HepG2 (cell line): ENCODE results near the gene MPC1. TPM values are rescaled to one million over a fixed set of nuclear protein-coding genes. Genes with fewer than 3 reads are reported as not detected.

ENCODE experiments used
- CENPT ChIP-seq: sonication (generic); formaldehyde crosslinking; IDR thresholded peaks from 2 replicates; pipeline ENCODE4 v1.8.0; 2022; ENCODE audit warnings: low read depth, mild to moderate bottlenecking, moderate library complexity, missing genetic modification reagents
- CERS6 ChIP-seq: sonication (generic); formaldehyde crosslinking; IDR thresholded peaks from 2 replicates; pipeline ENCODE4 v1.5.0; 2020; ENCODE audit warnings: missing genetic modification reagents
- FOXA1 ChIP-seq, 2 experiments: fragments of 450-650 bp in 1 of 2; sonication (generic) in 1 of 2; formaldehyde crosslinking in 1 of 2; IDR thresholded peaks; 2 replicates each; pipeline versions ENCODE4 v1.4.0 to v1.6.1; 2016 to 2020; ENCODE audit warnings: missing genetic modification reagents in 1 of 2
- FOXP1 ChIP-seq, 2 experiments: fragments of 450-650 bp in 1 of 2; IDR thresholded peaks; 2 replicates each; pipeline ENCODE4 v1.6.1; 2017 to 2018; ENCODE audit warnings: antibody characterized with exemption in 1 of 2
- GFI1 ChIP-seq: sonication (generic); formaldehyde crosslinking; IDR thresholded peaks from 2 replicates; pipeline ENCODE4 v1.5.0; 2020; ENCODE audit warnings: missing genetic modification reagents, mild to moderate bottlenecking, borderline replicate concordance
- GTF3A ChIP-seq: sonication (generic); formaldehyde crosslinking; conservative IDR thresholded peaks from 2 replicates; pipeline ENCODE4 v1.4.0; 2020; ENCODE audit warnings: mild to moderate bottlenecking, missing genetic modification reagents
- HNF4A ChIP-seq: sonication (generic); formaldehyde crosslinking; IDR thresholded peaks from 2 replicates; pipeline ENCODE4 v1.4.0; 2020; ENCODE audit warnings: missing genetic modification reagents
- KMT2B ChIP-seq: IDR thresholded peaks from 2 replicates; pipeline ENCODE4 v1.6.1; 2016; ENCODE audit warnings: missing genetic modification reagents, missing compliant biosample characterization
- NKX3-1 ChIP-seq: sonication (generic); formaldehyde crosslinking; IDR thresholded peaks from 2 replicates; pipeline ENCODE4 v1.5.0; 2020; ENCODE audit warnings: missing genetic modification reagents
- NR3C1 ChIP-seq: sonication (generic); formaldehyde crosslinking; IDR thresholded peaks from 2 replicates; pipeline ENCODE4 v1.4.0; 2020; ENCODE audit warnings: missing genetic modification reagents
- SCMH1 ChIP-seq: sonication (generic); formaldehyde crosslinking; IDR thresholded peaks from 2 replicates; pipeline ENCODE4 v1.9.0; 2021; ENCODE audit warnings: missing genetic modification reagents, mild to moderate bottlenecking, borderline replicate concordance
- SMAD9 ChIP-seq: sonication (generic); formaldehyde crosslinking; IDR thresholded peaks from 2 replicates; pipeline ENCODE4 v1.5.1; 2020; ENCODE audit warnings: mild to moderate bottlenecking, missing genetic modification reagents
- SP140L ChIP-seq: sonication (generic); formaldehyde crosslinking; IDR thresholded peaks from 2 replicates; pipeline ENCODE4 v1.4.0; 2020; ENCODE audit warnings: missing genetic modification reagents, borderline replicate concordance
- SP5 ChIP-seq: IDR thresholded peaks from 2 replicates; pipeline ENCODE4 v1.6.1; 2016; ENCODE audit warnings: low read depth, borderline replicate concordance
- THYN1 ChIP-seq: sonication (generic); formaldehyde crosslinking; IDR thresholded peaks from 2 replicates; pipeline ENCODE4 v1.8.1; 2023; ENCODE audit warnings: low read depth, mild to moderate bottlenecking, moderate library complexity, missing genetic modification reagents, borderline replicate concordance
- ZBTB20 ChIP-seq: sonication (generic); formaldehyde crosslinking; IDR thresholded peaks from 2 replicates; pipeline ENCODE4 v1.8.1; 2023; ENCODE audit warnings: missing genetic modification reagents, low read depth, mild to moderate bottlenecking, borderline replicate concordance
- ZKSCAN8 ChIP-seq: IDR thresholded peaks from 2 replicates; pipeline ENCODE4 v1.6.1; 2016; ENCODE audit warnings: borderline replicate concordance, missing genetic modification reagents, missing compliant biosample characterization
- ZMAT3 ChIP-seq: sonication (generic); formaldehyde crosslinking; conservative IDR thresholded peaks from 2 replicates; pipeline ENCODE4 v1.7.0; 2021; ENCODE audit warnings: missing genetic modification reagents
- ZNF124 ChIP-seq: sonication (generic); formaldehyde crosslinking; IDR thresholded peaks from 2 replicates; pipeline ENCODE4 v1.4.0; 2020; ENCODE audit warnings: missing genetic modification reagents
- ZNF510 ChIP-seq: sonication (generic); formaldehyde crosslinking; IDR thresholded peaks from 2 replicates; pipeline ENCODE4 v1.4.0; 2020; ENCODE audit warnings: low read depth, mild to moderate bottlenecking, missing genetic modification reagents
- ZNF546 ChIP-seq: sonication (generic); formaldehyde crosslinking; conservative IDR thresholded peaks from 2 replicates; pipeline ENCODE4 v1.8.1; 2023; ENCODE audit warnings: mild to moderate bottlenecking, missing genetic modification reagents
- ZNF720 ChIP-seq: sonication (generic); formaldehyde crosslinking; IDR thresholded peaks from 2 replicates; pipeline ENCODE4 v1.4.0; 2020; ENCODE audit warnings: missing genetic modification reagents
- ZNF891 ChIP-seq: sonication (generic); formaldehyde crosslinking; IDR thresholded peaks from 2 replicates; pipeline ENCODE4 v1.5.0; 2020; ENCODE audit warnings: mild to moderate bottlenecking, missing genetic modification reagents
- polyA plus RNA-seq, 8 experiments: library from polyadenylated mRNA; depleted of rRNA in 3 of 8; stranded (reverse) in 7 of 8; unstranded in 1 of 8; fragments of >200 nt; fragmentation: Illumina TruSeq in 4 of 8; extraction: Trizol in 4 of 8; gene quantifications; 2 replicates each; pipeline versions ENCODE4 v1.2.1 to v1.2.3, GENCODE V29; 2011 to 2016; ENCODE audit warnings: low read depth in 4 of 8, missing spikeins in 1 of 8, mixed read lengths in 1 of 8; ENCODE audit not compliant: insufficient read depth in 1 of 8
- total RNA-seq, 5 experiments: library from RNA; depleted of rRNA; stranded (reverse); fragments of >200 nt; fragmentation: Illumina TruSeq; extraction: Trizol; gene quantifications; 2 replicates each; pipeline ENCODE4 v1.2.3, GENCODE V29; 2016; ENCODE audit warnings: low read depth in 1 of 5
- TF ChIP-seq, protein P1 (sequence below): IDR thresholded peaks from 2 replicates; pipeline ENCODE4 v1.6.1; 2012; ENCODE audit warnings: low read depth, low read length, improper control_type of control experiment
- TF ChIP-seq, protein P2 (sequence below): IDR thresholded peaks from 2 replicates; pipeline ENCODE4 v1.6.1; 2018; ENCODE audit warnings: missing genetic modification reagents
- TF ChIP-seq, protein P3 (sequence below): sonication (generic); formaldehyde crosslinking; conservative IDR thresholded peaks from 2 replicates; pipeline ENCODE4 v1.8.0; 2022; ENCODE audit warnings: low read depth, missing genetic modification reagents

Gene MPC1
- total and polyA plus RNA-seq, 2 of the 13 experiments (the other 11 are each of a cell fraction or from before 2014, with no cell fraction given) = 189 to 214 TPM

DNA sequence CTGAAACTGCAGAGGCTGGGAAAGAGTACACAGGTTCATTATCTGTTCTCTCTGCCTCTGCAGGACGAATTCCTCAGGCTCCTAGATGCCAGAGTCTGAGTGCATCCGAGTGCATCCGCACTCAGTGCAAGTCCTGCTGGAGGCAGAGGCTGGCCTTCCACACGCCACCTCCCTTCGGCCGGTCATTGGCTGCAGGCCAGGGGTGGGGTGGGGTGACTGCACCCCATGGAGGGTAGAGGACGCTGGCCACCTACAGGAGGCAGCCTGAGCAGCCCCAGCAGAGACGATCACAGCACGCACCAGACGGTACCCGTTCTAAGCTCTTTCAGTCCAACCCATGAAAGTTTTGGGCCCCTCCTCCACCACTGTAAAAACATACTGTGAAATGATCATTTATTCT lies 52.1 kb downstream of the MPC1 start (continued):
- TF ChIP-seq ZMAT3 (CRISPR knock-in tag) (no peak), GTF3A (CRISPR knock-in tag) (no peak), ZKSCAN8 (CRISPR knock-in tag) (peak; percentile 63; the same call in 1 of the 2 replicates), ZNF720 (no peak), SP140L (no peak), ZBTB20 (CRISPR knock-in tag) (peak; percentile 46; the same call in 1 of the 2 replicates), ZNF891 (CRISPR knock-in tag) (peak; percentile 88), FOXP1 (IDR thresholded peaks at IDR 0.05) (no peak), FOXP1 (CRISPR knock-in tag; IDR thresholded peaks at IDR 0.05) (no peak), NR3C1 (CRISPR knock-in tag) (no peak), CERS6 (CRISPR knock-in tag) (no peak), SCMH1 (CRISPR knock-in tag) (no peak), SMAD9 (CRISPR knock-in tag) (no peak), CENPT (CRISPR knock-in tag) (no peak), THYN1 (no peak), ZNF124 (CRISPR knock-in tag) (no peak), ZNF546 (CRISPR knock-in tag) (no peak), KMT2B (CRISPR knock-in tag) (peak; percentile 41; the same call in 1 of the 2 replicates), FOXA1 (IDR thresholded peaks at IDR 0.05) (no peak), FOXA1 (CRISPR knock-in tag; IDR thresholded peaks at IDR 0.05) (peak; percentile 46), SP5 (no peak), ZNF510 (CRISPR knock-in tag) (no peak), NKX3-1 (CRISPR knock-in tag) (no peak), GFI1 (CRISPR knock-in tag) (no peak), HNF4A (CRISPR knock-in tag) (no peak; the same call in 1 of the 2 replicates)
- TF ChIP-seq, protein P1, sequence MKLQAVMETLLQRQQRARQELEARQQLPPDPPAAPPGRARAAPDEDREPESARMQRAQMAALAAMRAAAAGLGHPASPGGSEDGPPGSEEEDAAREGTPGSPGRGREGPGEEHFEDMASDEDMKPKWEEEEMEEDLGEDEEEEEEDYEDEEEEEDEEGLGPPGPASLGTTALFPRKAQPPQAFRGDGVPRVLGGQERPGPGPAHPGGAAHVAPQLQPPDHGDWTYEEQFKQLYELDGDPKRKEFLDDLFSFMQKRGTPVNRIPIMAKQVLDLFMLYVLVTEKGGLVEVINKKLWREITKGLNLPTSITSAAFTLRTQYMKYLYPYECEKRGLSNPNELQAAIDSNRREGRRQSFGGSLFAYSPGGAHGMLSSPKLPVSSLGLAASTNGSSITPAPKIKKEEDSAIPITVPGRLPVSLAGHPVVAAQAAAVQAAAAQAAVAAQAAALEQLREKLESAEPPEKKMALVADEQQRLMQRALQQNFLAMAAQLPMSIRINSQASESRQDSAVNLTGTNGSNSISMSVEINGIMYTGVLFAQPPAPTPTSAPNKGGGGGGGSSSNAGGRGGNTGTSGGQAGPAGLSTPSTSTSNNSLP = no peak
- TF ChIP-seq, protein P2, sequence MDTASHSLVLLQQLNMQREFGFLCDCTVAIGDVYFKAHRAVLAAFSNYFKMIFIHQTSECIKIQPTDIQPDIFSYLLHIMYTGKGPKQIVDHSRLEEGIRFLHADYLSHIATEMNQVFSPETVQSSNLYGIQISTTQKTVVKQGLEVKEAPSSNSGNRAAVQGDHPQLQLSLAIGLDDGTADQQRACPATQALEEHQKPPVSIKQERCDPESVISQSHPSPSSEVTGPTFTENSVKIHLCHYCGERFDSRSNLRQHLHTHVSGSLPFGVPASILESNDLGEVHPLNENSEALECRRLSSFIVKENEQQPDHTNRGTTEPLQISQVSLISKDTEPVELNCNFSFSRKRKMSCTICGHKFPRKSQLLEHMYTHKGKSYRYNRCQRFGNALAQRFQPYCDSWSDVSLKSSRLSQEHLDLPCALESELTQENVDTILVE (CRISPR knock-in tag) = no peak
- TF ChIP-seq, protein P3, sequence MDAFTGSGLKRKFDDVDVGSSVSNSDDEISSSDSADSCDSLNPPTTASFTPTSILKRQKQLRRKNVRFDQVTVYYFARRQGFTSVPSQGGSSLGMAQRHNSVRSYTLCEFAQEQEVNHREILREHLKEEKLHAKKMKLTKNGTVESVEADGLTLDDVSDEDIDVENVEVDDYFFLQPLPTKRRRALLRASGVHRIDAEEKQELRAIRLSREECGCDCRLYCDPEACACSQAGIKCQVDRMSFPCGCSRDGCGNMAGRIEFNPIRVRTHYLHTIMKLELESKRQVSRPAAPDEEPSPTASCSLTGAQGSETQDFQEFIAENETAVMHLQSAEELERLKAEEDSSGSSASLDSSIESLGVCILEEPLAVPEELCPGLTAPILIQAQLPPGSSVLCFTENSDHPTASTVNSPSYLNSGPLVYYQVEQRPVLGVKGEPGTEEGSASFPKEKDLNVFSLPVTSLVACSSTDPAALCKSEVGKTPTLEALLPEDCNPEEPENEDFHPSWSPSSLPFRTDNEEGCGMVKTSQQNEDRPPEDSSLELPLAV (CRISPR knock-in tag) = no peak
